DND-41 (cell line): ENCODE data around the gene KCNMA1.

Source experiments
- ATAC-seq: fragments of 200-7000 bp; cut with Tn5 transposase; 3 replicates; pipeline ENCODE4 v1.9.1; 2021; ENCODE audit warnings: low read depth; ENCODE audit not compliant: insufficient read depth
- DNase-seq: peaks from one replicate; pipeline ENCODE4 v3.0.0-alpha.2; 2020
- H2AFZ ChIP-seq: 2 replicates; pipeline ENCODE4 v1.6.0; 2012; ENCODE audit warnings: low read depth, low read length
- H3K27ac ChIP-seq: 2 replicates; pipeline ENCODE4 v1.5.1; 2012; ENCODE audit warnings: low read length, inconsistent platforms
- H3K27me3 ChIP-seq: fragments of 200-600 bp; sonication (generic); 2 replicates; pipeline ENCODE4 v1.6.0; 2012; ENCODE audit warnings: low read length, mild to moderate bottlenecking, inconsistent platforms; ENCODE audit not compliant: insufficient read depth, poor library complexity
- H3K36me3 ChIP-seq: 2 replicates; pipeline ENCODE4 v1.5.1; 2012; ENCODE audit warnings: low read length, inconsistent platforms; ENCODE audit not compliant: insufficient read depth
- H3K4me1 ChIP-seq: 2 replicates; pipeline ENCODE4 v1.5.1; 2012; ENCODE audit warnings: mild to moderate bottlenecking, low read length; ENCODE audit not compliant: insufficient read depth
- H3K4me2 ChIP-seq: 2 replicates; pipeline ENCODE4 v1.6.0; 2012; ENCODE audit warnings: mild to moderate bottlenecking, moderate library complexity, low read length, inconsistent platforms; ENCODE audit not compliant: insufficient read depth
- H3K4me3 ChIP-seq, 2 experiments: fragments of 200-600 bp in 1 of 2; shearing (Covaris generic) in 1 of 2; 2 replicates each; pipeline ENCODE4 v1.5.1; 2012 to 2016; ENCODE audit warnings: inconsistent platforms in 2 of 2, low read length in 2 of 2, mild to moderate bottlenecking in 2 of 2, low read depth in 1 of 2, moderate library complexity in 1 of 2
- H3K79me2 ChIP-seq: 2 replicates; pipeline ENCODE4 v1.6.0; 2012; ENCODE audit warnings: low read length, inconsistent platforms; ENCODE audit not compliant: insufficient read depth
- H3K9ac ChIP-seq: 2 replicates; pipeline ENCODE4 v1.6.0; 2012; ENCODE audit warnings: low read depth, mild to moderate bottlenecking, inconsistent platforms, low read length, moderate library complexity
- H3K9me3 ChIP-seq: 2 replicates; pipeline ENCODE4 v1.5.1; 2012; ENCODE audit warnings: low read length, moderate library complexity, mild to moderate bottlenecking, inconsistent platforms; ENCODE audit not compliant: insufficient read depth, severe bottlenecking
- H4K20me1 ChIP-seq: 2 replicates; pipeline ENCODE4 v1.6.0; 2012; ENCODE audit warnings: low read length; ENCODE audit not compliant: insufficient read depth
- CTCF ChIP-seq: IDR thresholded peaks from 2 replicates; pipeline ENCODE4 v1.5.1; 2012; ENCODE audit warnings: borderline replicate concordance, low read length, moderate library complexity, mild to moderate bottlenecking; ENCODE audit not compliant: poor library complexity, severe bottlenecking; ENCODE audit errors: extremely low read depth
- EZH2 ChIP-seq: IDR thresholded peaks from 3 replicates; pipeline ENCODE4 v1.6.1; 2012; ENCODE audit warnings: borderline replicate concordance, low read depth, mild to moderate bottlenecking, moderate library complexity, low read length, inconsistent platforms; ENCODE audit not compliant: severe bottlenecking

Gene KCNMA1

DNA sequence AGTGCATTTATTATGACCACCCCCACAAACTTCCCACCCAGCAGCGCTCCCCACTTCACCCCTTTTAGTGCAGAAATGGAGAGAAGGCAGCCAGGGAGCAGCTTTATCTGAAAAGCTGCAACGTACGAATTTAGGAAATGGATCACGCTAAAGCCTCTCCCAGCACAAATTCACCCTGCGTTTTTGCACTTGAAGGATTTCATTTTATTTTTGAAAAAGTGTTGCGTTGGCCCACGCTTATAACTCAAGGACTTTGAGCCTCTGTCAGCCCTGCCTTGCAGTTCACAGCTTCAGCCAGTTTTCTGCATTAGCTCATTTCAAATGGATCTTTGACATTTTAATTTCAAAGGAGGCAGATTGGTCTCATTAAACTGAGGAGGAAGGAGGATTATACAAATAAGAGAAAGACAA lies 556.1 kb downstream of the KCNMA1 start:
- DNase-seq: no peak
- Histone ChIP-seq H3K4me2 (no peak overlapping the region), H3K27ac (no peak overlapping the region), H4K20me1 (no peaks in the 10 kb centered on the region), H3K27me3 (peaks cover 4% of the 10 kb centered on the region), H3K9ac (no peak overlapping the region), H3K4me1 (no peaks in the 10 kb centered on the region), H3K9me3 (no peaks in the 10 kb centered on the region), H3K79me2 (no peaks in the 10 kb centered on the region), H3K36me3 (no peaks in the 10 kb centered on the region), H2AFZ (no peak overlapping the region), H3K4me3 (no peak overlapping the region)
- no peak for ATAC-seq
- TF ChIP-seq EZH2 (no peak), CTCF (no peak)

GRCh38 chr10:77080361-77081027 lies 557.1 kb downstream of the KCNMA1 start:
- TF ChIP-seq CTCF (no peak), EZH2 (no peak)
- H3K4me2 ChIP-seq: no peak overlapping the region
- H2AFZ ChIP-seq: no peak overlapping the region
- no peaks in the 10 kb centered on the region for H3K4me1 ChIP-seq
- H3K9ac ChIP-seq: no peak overlapping the region
- no peaks in the 10 kb centered on the region for H3K79me2 ChIP-seq
- peaks cover 4% of the 10 kb centered on the region for H3K27me3 ChIP-seq
- H3K27ac ChIP-seq: no peak overlapping the region
- no peaks in the 10 kb centered on the region for H4K20me1 ChIP-seq
- H3K36me3 ChIP-seq: no peaks in the 10 kb centered on the region
- ATAC-seq (no peak), DNase-seq (no peak)
- H3K4me3 ChIP-seq: no peak overlapping the region
- no peaks in the 10 kb centered on the region for H3K9me3 ChIP-seq

- no peak overlapping the region for H3K4me3 ChIP-seq
- H3K36me3 ChIP-seq: no peaks in the 10 kb centered on the region
- H3K9ac ChIP-seq: no peak overlapping the region
- H3K4me2 ChIP-seq: no peak overlapping the region
- H3K79me2 ChIP-seq: no peaks in the 10 kb centered on the region
- ATAC-seq (no peak), DNase-seq (no peak)
- no peak overlapping the region for H3K27ac ChIP-seq
- TF ChIP-seq CTCF (no peak), EZH2 (no peak)
- no peaks in the 10 kb centered on the region for H3K9me3 ChIP-seq
- H2AFZ ChIP-seq: no peak overlapping the region
- H4K20me1 ChIP-seq: no peaks in the 10 kb centered on the region
- H3K27me3 ChIP-seq: peaks cover 4% of the 10 kb centered on the region
- no peaks in the 10 kb centered on the region for H3K4me1 ChIP-seq
Observed at GRCh38 chr10:77079592-77080300, 557.9 kb downstream of the KCNMA1 start.
